Measurements from ENCODE around the gene AAK1.
"Not testable (repeated sequence)": the region's sequence is repeated elsewhere in the genome, so short reads cannot be mapped to it uniquely, and the experiment has no call there.

AAK1 gene

GRCh38 chr2:69674316-69674670 lies 30.8 kb upstream of the AAK1 start:
- peaks cover 0 to 8% of the 10 kb centered on the region in 2 donors for H3K9me3 ChIP-seq (replicated peaks in 1 of 2; ENCODE audit: control insufficient read depth in 2 of 2, insufficient read depth in 1 of 2, low read depth in 1 of 2, low read length in 2 of 2)
- H3K14ac ChIP-seq (ENCODE audit: low read length), result no peak overlapping the region
- WGBS, 2 donors (ENCODE audit: extremely low coverage in 2 of 2, insufficient read length in 2 of 2, insufficient replicate concordance in 1 of 2), result no CpG with 5 or more reads among the region's 2 CpGs
- H4K91ac ChIP-seq (ENCODE audit: low read depth, low read length, poor library complexity), result no peak overlapping the region
- no peaks in the 10 kb centered on the region for H3K27me3 ChIP-seq (ENCODE audit: control insufficient read depth in 3 of 3, insufficient read depth in 3 of 3, low read depth in 1 of 3, low read length in 3 of 3)
- no peak overlapping the region for H3K4me3 ChIP-seq (ENCODE audit: low read length in 2 of 2)
- no peak overlapping the region for H3K23ac ChIP-seq (ENCODE audit: low read depth, low read length, poor library complexity)
- no peak overlapping the region for H2BK5ac ChIP-seq (ENCODE audit: low read length)
- H3K4me2 ChIP-seq (ENCODE audit: insufficient read depth, low read length, poor library complexity, severe bottlenecking), result no peak overlapping the region
- H4K8ac ChIP-seq (ENCODE audit: low read depth, low read length), result no peak overlapping the region
- H2AFZ ChIP-seq (ENCODE audit: low read length), result no peak overlapping the region
- H3K36me3 ChIP-seq (replicated peaks in 1 of 2; ENCODE audit: control insufficient read depth in 2 of 2, insufficient read depth in 2 of 2, low read length in 2 of 2), result no peaks in the 10 kb centered on the region
- H3K27ac ChIP-seq (replicated peaks; ENCODE audit: low read length), result no peak overlapping the region
- peaks cover 0 to 2% of the 10 kb centered on the region in 2 donors for H3K4me1 ChIP-seq (ENCODE audit: control insufficient read depth in 2 of 2, insufficient read depth in 1 of 2, low read depth in 1 of 2, low read length in 2 of 2)
- H2BK12ac ChIP-seq (ENCODE audit: low read length), result no peak overlapping the region
- no peak overlapping the region for H2BK120ac ChIP-seq (ENCODE audit: low read depth, low read length)
- no peak overlapping the region for H3K9ac ChIP-seq (ENCODE audit: low read depth, low read length, poor library complexity)
- H3K4ac ChIP-seq (ENCODE audit: low read length), result no peak overlapping the region
- H3K18ac ChIP-seq (ENCODE audit: low read length), result no peak overlapping the region
- no peak overlapping the region for H2BK15ac ChIP-seq (ENCODE audit: low read length)
- H3K79me1 ChIP-seq (ENCODE audit: low read depth, low read length), result no peaks in the 10 kb centered on the region
- no peak for DNase-seq (ENCODE audit: low spot score)
- no peak overlapping the region for H2AK5ac ChIP-seq (ENCODE audit: low read depth, low read length)

- not testable (repeated sequence) for H4K91ac ChIP-seq (ENCODE audit: low read depth, low read length, poor library complexity); H2AFZ ChIP-seq (ENCODE audit: low read length); H3K27me3 ChIP-seq (ENCODE audit: control insufficient read depth in 3 of 3, insufficient read depth in 3 of 3, low read depth in 1 of 3, low read length in 3 of 3); H3K9me3 ChIP-seq (replicated peaks in 1 of 2; ENCODE audit: control insufficient read depth in 2 of 2, insufficient read depth in 1 of 2, low read depth in 1 of 2, low read length in 2 of 2); H2BK12ac ChIP-seq (ENCODE audit: low read length); H3K14ac ChIP-seq (ENCODE audit: low read length); H3K4me3 ChIP-seq (ENCODE audit: low read length in 2 of 2); H3K23ac ChIP-seq (ENCODE audit: low read depth, low read length, poor library complexity); H3K79me1 ChIP-seq (ENCODE audit: low read depth, low read length); H2BK15ac ChIP-seq (ENCODE audit: low read length); H4K8ac ChIP-seq (ENCODE audit: low read depth, low read length); H2BK120ac ChIP-seq (ENCODE audit: low read depth, low read length); H3K4me1 ChIP-seq (ENCODE audit: control insufficient read depth in 2 of 2, insufficient read depth in 1 of 2, low read depth in 1 of 2, low read length in 2 of 2); H3K36me3 ChIP-seq (replicated peaks in 1 of 2; ENCODE audit: control insufficient read depth in 2 of 2, insufficient read depth in 2 of 2, low read length in 2 of 2); H2AK5ac ChIP-seq (ENCODE audit: low read depth, low read length); H3K9ac ChIP-seq (ENCODE audit: low read depth, low read length, poor library complexity); H3K4me2 ChIP-seq (ENCODE audit: insufficient read depth, low read length, poor library complexity, severe bottlenecking); H3K27ac ChIP-seq (replicated peaks; ENCODE audit: low read length); H2BK5ac ChIP-seq (ENCODE audit: low read length); H3K4ac ChIP-seq (ENCODE audit: low read length); DNase-seq (ENCODE audit: low spot score); H3K18ac ChIP-seq (ENCODE audit: low read length)
- WGBS, 2 donors (ENCODE audit: extremely low coverage in 2 of 2, insufficient read length in 2 of 2, insufficient replicate concordance in 1 of 2), result no CpG with 5 or more reads among the region's 3 CpGs
Observed at GRCh38 chr2:69673098-69673497, 29.6 kb upstream of the AAK1 start.

- Histone ChIP-seq H3K27me3 (ENCODE audit: control insufficient read depth in 3 of 3, insufficient read depth in 3 of 3, low read depth in 1 of 3, low read length in 3 of 3) (no peaks in the 10 kb centered on the region), H3K79me1 (ENCODE audit: low read depth, low read length) (no peaks in the 10 kb centered on the region), H2BK12ac (ENCODE audit: low read length) (no peak overlapping the region), H3K18ac (ENCODE audit: low read length) (no peak overlapping the region), H2BK15ac (ENCODE audit: low read length) (no peak overlapping the region), H3K4me1 (ENCODE audit: control insufficient read depth in 2 of 2, insufficient read depth in 1 of 2, low read depth in 1 of 2, low read length in 2 of 2) (no peaks in the 10 kb centered on the region), H3K9ac (ENCODE audit: low read depth, low read length, poor library complexity) (no peak overlapping the region), H3K36me3 (replicated peaks in 1 of 2; ENCODE audit: control insufficient read depth in 2 of 2, insufficient read depth in 2 of 2, low read length in 2 of 2) (no peaks in the 10 kb centered on the region), H2AFZ (ENCODE audit: low read length) (no peak overlapping the region), H3K14ac (ENCODE audit: low read length) (no peak overlapping the region), H3K23ac (ENCODE audit: low read depth, low read length, poor library complexity) (no peak overlapping the region), H3K4ac (ENCODE audit: low read length) (no peak overlapping the region), H3K27ac (replicated peaks; ENCODE audit: low read length) (no peak overlapping the region), H3K9me3 (replicated peaks in 1 of 2; ENCODE audit: control insufficient read depth in 2 of 2, insufficient read depth in 1 of 2, low read depth in 1 of 2, low read length in 2 of 2) (peaks cover 0 to 8% of the 10 kb centered on the region in 2 donors), H3K4me2 (ENCODE audit: insufficient read depth, low read length, poor library complexity, severe bottlenecking) (no peak overlapping the region), H4K91ac (ENCODE audit: low read depth, low read length, poor library complexity) (no peak overlapping the region), H2BK5ac (ENCODE audit: low read length) (no peak overlapping the region), H2AK5ac (ENCODE audit: low read depth, low read length) (no peak overlapping the region), H4K8ac (ENCODE audit: low read depth, low read length) (no peak overlapping the region), H3K4me3 (ENCODE audit: low read length in 2 of 2) (no peak overlapping the region), H2BK120ac (ENCODE audit: low read depth, low read length) (no peak overlapping the region)
- no CpG with 5 or more reads among the region's 2 CpGs for WGBS, 2 donors (ENCODE audit: extremely low coverage in 2 of 2, insufficient read length in 2 of 2, insufficient replicate concordance in 1 of 2)
- DNase-seq (ENCODE audit: low spot score), result no peak
Observed at GRCh38 chr2:69669666-69670065, 26.1 kb upstream of the AAK1 start.

GRCh38 chr2:69668598-69668997 lies 25.1 kb upstream of the AAK1 start:
- H4K8ac ChIP-seq (ENCODE audit: low read depth, low read length), result no peak overlapping the region
- no peak overlapping the region for H3K4me3 ChIP-seq (ENCODE audit: low read length in 2 of 2)
- H3K9me3 ChIP-seq (replicated peaks in 1 of 2; ENCODE audit: control insufficient read depth in 2 of 2, insufficient read depth in 1 of 2, low read depth in 1 of 2, low read length in 2 of 2), result peaks cover 0 to 12% of the 10 kb centered on the region in 2 donors
- no peak overlapping the region for H2AK5ac ChIP-seq (ENCODE audit: low read depth, low read length)
- H3K4me2 ChIP-seq (ENCODE audit: insufficient read depth, low read length, poor library complexity, severe bottlenecking), result no peak overlapping the region
- no CpG with 5 or more reads among the region's 5 CpGs for WGBS, 2 donors (ENCODE audit: extremely low coverage in 2 of 2, insufficient read length in 2 of 2, insufficient replicate concordance in 1 of 2)
- H2AFZ ChIP-seq (ENCODE audit: low read length), result no peak overlapping the region
- no peaks in the 10 kb centered on the region for H3K36me3 ChIP-seq (replicated peaks in 1 of 2; ENCODE audit: control insufficient read depth in 2 of 2, insufficient read depth in 2 of 2, low read length in 2 of 2)
- no peak overlapping the region for H3K14ac ChIP-seq (ENCODE audit: low read length)
- H3K79me1 ChIP-seq (ENCODE audit: low read depth, low read length), result no peaks in the 10 kb centered on the region
- no peak overlapping the region for H3K23ac ChIP-seq (ENCODE audit: low read depth, low read length, poor library complexity)
- no peak overlapping the region for H2BK5ac ChIP-seq (ENCODE audit: low read length)
- no peak overlapping the region for H3K4ac ChIP-seq (ENCODE audit: low read length)
- no peak for DNase-seq (ENCODE audit: low spot score)
- no peak overlapping the region for H4K91ac ChIP-seq (ENCODE audit: low read depth, low read length, poor library complexity)
- H2BK120ac ChIP-seq (ENCODE audit: low read depth, low read length), result no peak overlapping the region
- no peak overlapping the region for H3K9ac ChIP-seq (ENCODE audit: low read depth, low read length, poor library complexity)
- H2BK15ac ChIP-seq (ENCODE audit: low read length), result no peak overlapping the region
- no peak overlapping the region for H3K27ac ChIP-seq (replicated peaks; ENCODE audit: low read length)
- H3K4me1 ChIP-seq (ENCODE audit: control insufficient read depth in 2 of 2, insufficient read depth in 1 of 2, low read depth in 1 of 2, low read length in 2 of 2), result no peaks in the 10 kb centered on the region
- H3K18ac ChIP-seq (ENCODE audit: low read length), result no peak overlapping the region
- H2BK12ac ChIP-seq (ENCODE audit: low read length), result no peak overlapping the region
- H3K27me3 ChIP-seq (ENCODE audit: control insufficient read depth in 3 of 3, insufficient read depth in 3 of 3, low read depth in 1 of 3, low read length in 3 of 3), result no peaks in the 10 kb centered on the region

Data from neuronal stem cell (in vitro differentiated cells).